BE2C (cell line): ENCODE results near the gene MARVELD3.

Source experiments
- DNase-seq: peaks from one replicate; pipeline ENCODE4 v3.0.0-alpha.2; 2020
- H3K27me3 ChIP-seq: fragments of 250-450 bp; sonication (Bioruptor Pico); 2 replicates; pipeline ENCODE4 v1.5.1; 2020; ENCODE audit warnings: mild to moderate bottlenecking
- H3K36me3 ChIP-seq: fragments of 250-450 bp; sonication (Bioruptor Pico); 2 replicates; pipeline ENCODE4 v1.5.1; 2020; ENCODE audit warnings: mild to moderate bottlenecking
- H3K4me1 ChIP-seq: fragments of 250-450 bp; sonication (Bioruptor Pico); 2 replicates; pipeline ENCODE4 v1.5.1; 2020
- H3K4me3 ChIP-seq: 2 replicates; pipeline ENCODE4 v1.5.1; 2011; ENCODE audit warnings: low read depth, low read length
- H3K9me3 ChIP-seq: fragments of 250-450 bp; sonication (Bioruptor Pico); 2 replicates; pipeline ENCODE4 v1.5.1; 2020
- CTCF ChIP-seq: IDR thresholded peaks from 2 replicates; pipeline ENCODE4 v1.5.1; 2012; ENCODE audit warnings: mild to moderate bottlenecking, low read depth, low read length

MARVELD3 gene

GRCh38 chr16:71666264-71666663 is 40.3 kb downstream of the MARVELD3 start:
- Histone ChIP-seq H3K27me3 (no peaks in the 10 kb centered on the region), H3K4me1 (no peaks in the 10 kb centered on the region), H3K9me3 (no peaks in the 10 kb centered on the region), H3K36me3 (peaks cover 39% of the 10 kb centered on the region), H3K4me3 (no peak overlapping the region)
- no peak for DNase-seq
- TF ChIP-seq CTCF = no peak

DNA sequence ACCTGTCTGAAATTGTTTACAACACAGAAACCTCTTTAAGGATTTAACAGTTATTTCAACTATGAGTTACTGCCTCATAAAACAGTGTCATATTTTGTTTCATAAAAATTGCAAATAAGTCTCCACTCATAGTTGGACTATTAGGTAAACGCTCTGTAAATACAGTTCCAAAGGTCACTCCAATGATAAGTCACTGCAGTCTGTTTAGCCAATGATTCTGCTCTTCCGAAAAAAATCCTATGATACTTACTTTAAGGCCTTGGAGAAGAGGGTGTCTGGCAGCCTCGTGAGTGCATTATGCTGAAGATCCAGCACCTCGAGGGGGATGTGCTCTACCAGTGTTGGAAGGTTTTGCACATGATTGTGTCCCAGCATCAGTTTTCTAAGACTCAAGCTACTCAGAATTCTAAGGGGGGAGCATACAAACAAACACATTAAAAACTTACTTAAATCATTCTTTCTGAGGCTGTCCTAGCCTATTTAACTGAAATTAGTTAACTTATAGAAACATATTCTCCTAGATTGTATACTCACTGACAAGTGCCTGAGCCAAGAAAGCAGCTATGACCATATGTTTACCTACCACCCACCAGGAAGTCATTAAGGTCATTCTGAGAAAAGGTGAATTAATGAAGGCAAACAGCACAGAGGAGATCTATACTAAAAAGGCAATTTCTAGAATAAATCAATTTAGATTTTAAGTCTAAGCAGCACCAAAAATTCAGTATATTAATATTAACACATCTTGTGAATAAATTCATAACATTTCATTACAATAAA is 41.1 kb downstream of the MARVELD3 start:
- H3K27me3 ChIP-seq = no peaks in the 10 kb centered on the region
- H3K4me1 ChIP-seq = no peaks in the 10 kb centered on the region
- no peak for TF ChIP-seq CTCF
- H3K36me3 ChIP-seq = peaks cover 38% of the 10 kb centered on the region
- no peak for DNase-seq
- no peak overlapping the region for H3K4me3 ChIP-seq
- H3K9me3 ChIP-seq = no peaks in the 10 kb centered on the region

- no peak for DNase-seq
- H3K4me1 ChIP-seq = no peaks in the 10 kb centered on the region
- H3K4me3 ChIP-seq = no peak overlapping the region
- H3K9me3 ChIP-seq = no peaks in the 10 kb centered on the region
- peaks cover 26% of the 10 kb centered on the region for H3K36me3 ChIP-seq
- TF ChIP-seq CTCF = no peak
- no peaks in the 10 kb centered on the region for H3K27me3 ChIP-seq
Measured at GRCh38 chr16:71669926-71670536, 44.0 kb downstream of the MARVELD3 start.

- Histone ChIP-seq H3K36me3 (peaks cover 26% of the 10 kb centered on the region), H3K4me3 (no peak overlapping the region), H3K4me1 (no peaks in the 10 kb centered on the region), H3K9me3 (no peaks in the 10 kb centered on the region), H3K27me3 (no peaks in the 10 kb centered on the region)
- TF ChIP-seq CTCF = no peak
- no peak for DNase-seq
Measured at GRCh38 chr16:71670537-71670936, 44.6 kb downstream of the MARVELD3 start.

- Histone ChIP-seq H3K27me3 (no peaks in the 10 kb centered on the region), H3K36me3 (peaks cover 23% of the 10 kb centered on the region), H3K4me1 (no peaks in the 10 kb centered on the region), H3K9me3 (no peaks in the 10 kb centered on the region), H3K4me3 (no peak overlapping the region)
- no peak for DNase-seq
- no peak for TF ChIP-seq CTCF
Measured at GRCh38 chr16:71671165-71671564, 45.2 kb downstream of the MARVELD3 start.

DNA sequence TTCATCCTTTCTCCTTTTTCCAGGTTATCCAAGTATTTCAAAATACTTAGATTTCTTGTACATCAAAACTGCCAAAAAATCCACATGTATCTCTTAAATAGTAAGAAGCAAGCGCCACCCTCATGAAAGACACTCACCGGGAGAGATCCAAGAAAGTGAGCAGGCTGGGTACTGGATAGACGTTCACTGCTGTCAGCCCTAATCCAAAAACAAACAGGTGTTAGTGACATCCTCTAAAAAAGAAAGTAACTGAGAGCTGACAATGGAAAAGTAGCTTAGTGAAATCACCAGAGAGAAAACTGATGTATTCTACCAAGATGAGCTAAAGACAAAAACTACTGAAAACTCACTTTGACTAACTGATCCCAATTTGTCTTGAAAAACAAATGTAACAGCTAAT is 46.1 kb downstream of the MARVELD3 start:
- H3K4me3 ChIP-seq = no peak overlapping the region
- peaks cover 16% of the 10 kb centered on the region for H3K36me3 ChIP-seq
- H3K9me3 ChIP-seq = no peaks in the 10 kb centered on the region
- no peak for DNase-seq
- no peaks in the 10 kb centered on the region for H3K4me1 ChIP-seq
- H3K27me3 ChIP-seq = no peaks in the 10 kb centered on the region
- TF ChIP-seq CTCF = no peak
